ENCODE data around the gene SUPV3L1. TPM values are rescaled to one million over a fixed set of nuclear protein-coding genes. Genes with fewer than 3 reads are reported as not detected.

SUPV3L1 gene
- total RNA-seq, 2 experiments from 2014 or later, result 35.5 to 36.8 TPM

- POLR2A ChIA-PET, result no interaction called here
- H3K27ac Mint-ChIP-seq, result peak overlapping the region; percentile 63
- peak overlapping the region; percentile 33 for H3K4me3 Mint-ChIP-seq
- H3K4me1 Mint-ChIP-seq (ENCODE audit: low read depth), result peaks cover 65% of the 10 kb centered on the region
- DNase-seq (peak; percentile 40), ATAC-seq (no peak)
- CTCF ChIA-PET, result interaction anchor here (0.6 to 9.8 kb wide), 6 partner anchors 14 to 483 kb away, joined by 3 to 173 read pairs (median 3); no protein-coding TSS in a partner anchor
- H3K36me3 Mint-ChIP-seq (ENCODE audit: low read depth), result no peaks in the 10 kb centered on the region
- H3K9me3 Mint-ChIP-seq (ENCODE audit: insufficient read depth), result no peaks in the 10 kb centered on the region
- no peaks in the 10 kb centered on the region for H3K27me3 Mint-ChIP-seq (ENCODE audit: low read depth)
Measured at GRCh38 chr10:69232736-69233480, 52.9 kb downstream of the SUPV3L1 start.

DNA sequence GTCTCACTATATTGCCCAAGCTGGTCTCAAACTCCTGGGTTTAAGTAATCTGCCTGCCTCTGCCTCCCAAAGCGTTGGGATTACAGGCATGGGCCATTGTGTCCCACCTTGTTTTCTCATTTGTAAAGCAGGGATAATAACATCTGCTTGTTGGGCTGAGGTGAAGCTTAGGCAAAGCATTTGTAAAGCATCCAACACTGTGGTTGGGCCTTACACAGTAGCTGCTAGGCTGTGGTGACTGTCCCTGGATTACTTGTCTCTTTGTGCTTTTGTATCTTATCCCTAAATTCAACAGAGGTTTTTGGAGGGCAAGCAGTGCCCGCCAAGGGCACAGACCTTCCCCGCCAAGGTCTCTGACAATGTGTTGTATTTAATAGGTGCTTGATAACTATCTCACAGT is 54.4 kb downstream of the SUPV3L1 start:
- ATAC-seq, result no peak
- peaks cover 56% of the 10 kb centered on the region for H3K4me1 Mint-ChIP-seq (ENCODE audit: low read depth)

DNA sequence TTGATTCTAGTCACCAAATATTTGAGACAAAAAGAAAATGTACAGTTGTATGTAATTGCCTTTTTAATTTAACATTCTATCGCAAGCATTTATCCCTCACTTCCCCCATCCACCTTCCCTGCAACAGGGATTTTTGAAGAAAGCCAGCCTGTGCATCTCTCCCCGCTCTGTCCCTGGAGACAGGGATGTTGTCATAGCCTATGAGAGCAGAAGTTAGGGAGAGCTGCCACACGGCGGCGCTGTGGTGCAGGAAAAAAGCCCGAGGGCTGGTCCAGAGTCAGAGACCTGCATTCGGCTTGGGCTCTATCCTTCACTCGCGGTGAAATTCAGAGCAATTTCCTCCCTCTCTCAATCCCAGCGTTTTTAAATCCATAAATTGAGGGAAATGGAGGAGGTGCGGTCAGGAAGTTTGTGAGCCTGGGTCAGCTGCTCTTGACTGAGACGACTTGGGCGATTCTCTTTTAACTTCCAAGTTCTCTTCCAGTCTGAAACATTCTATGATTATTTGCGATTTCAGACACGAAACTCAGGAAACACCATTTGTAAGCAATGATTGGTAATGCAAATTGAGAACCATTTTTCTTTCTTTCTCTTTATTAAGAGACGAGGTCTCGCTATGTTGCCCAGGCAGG is 57.6 kb downstream of the SUPV3L1 start:
- H3K9me3 Mint-ChIP-seq (ENCODE audit: insufficient read depth), result no peaks in the 10 kb centered on the region
- POLR2A ChIA-PET, result interaction anchor here (1.0 to 1.6 kb wide), 3 partner anchors 18 to 169 kb away, joined by 3 read pairs; no protein-coding TSS in a partner anchor
- no peaks in the 10 kb centered on the region for H3K36me3 Mint-ChIP-seq (ENCODE audit: low read depth)
- H3K27me3 Mint-ChIP-seq (ENCODE audit: low read depth), result no peaks in the 10 kb centered on the region
- ATAC-seq (peak; percentile 98), DNase-seq (peak; percentile 91)
- H3K4me3 Mint-ChIP-seq, result no peak overlapping the region
- H3K4me1 Mint-ChIP-seq (ENCODE audit: low read depth), result peaks cover 42% of the 10 kb centered on the region
- no peak overlapping the region for H3K27ac Mint-ChIP-seq
- CTCF ChIA-PET, result interaction anchor here (0.7 to 9.8 kb wide), 11 partner anchors 10 to 400 kb away, joined by 3 to 173 read pairs (median 5); no protein-coding TSS in a partner anchor

More for the DNA sequence above, 54.4 kb downstream of the SUPV3L1 start:
- Mint-ChIP-seq H3K36me3 (ENCODE audit: low read depth) (no peaks in the 10 kb centered on the region), H3K27me3 (ENCODE audit: low read depth) (no peaks in the 10 kb centered on the region), H3K27ac (no peak overlapping the region), H3K4me3 (no peak overlapping the region), H3K9me3 (ENCODE audit: insufficient read depth) (no peaks in the 10 kb centered on the region)
- ChIA-PET CTCF (interaction anchor here (1.5 to 9.8 kb wide), 2 partner anchors 158 to 174 kb away, joined by 7 to 173 read pairs; no protein-coding TSS in a partner anchor), POLR2A (no interaction called here)
- DNase-seq, result no peak

DNA sequence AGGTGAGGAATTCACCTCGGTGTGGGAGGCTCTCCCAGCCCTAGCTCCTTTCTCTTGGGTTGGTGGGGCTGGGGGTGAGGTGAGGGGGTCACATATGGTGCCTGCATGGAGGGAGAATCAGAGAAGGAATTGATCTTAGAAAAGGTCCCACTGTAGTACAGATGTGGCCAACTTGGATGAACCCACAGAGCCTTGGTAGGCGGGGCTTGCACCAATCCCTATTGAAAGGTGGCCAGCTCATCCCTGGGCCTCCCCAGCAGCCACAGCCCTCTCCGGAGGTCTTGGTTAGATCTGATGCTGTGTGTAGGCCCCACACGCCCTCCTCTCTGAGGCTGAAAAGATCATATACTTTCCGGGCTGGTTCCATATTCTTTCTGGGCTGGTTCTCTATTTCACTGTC is 59.1 kb downstream of the SUPV3L1 start:
- Mint-ChIP-seq H3K27me3 (ENCODE audit: low read depth) (no peaks in the 10 kb centered on the region), H3K4me3 (no peak overlapping the region)

GRCh38 chr10:69239816-69240434 is 59.9 kb downstream of the SUPV3L1 start:
- H3K4me1 Mint-ChIP-seq (ENCODE audit: low read depth), result peaks cover 31% of the 10 kb centered on the region
- CTCF ChIA-PET, result interaction anchor here (0.7 to 9.8 kb wide), 7 partner anchors 12 to 168 kb away, joined by 3 to 173 read pairs (median 3); no protein-coding TSS in a partner anchor
- no peak for ATAC-seq

More for the DNA sequence above, 59.1 kb downstream of the SUPV3L1 start:
- ChIA-PET CTCF (interaction anchor here (1.1 to 9.8 kb wide), 7 partner anchors 11 to 399 kb away, joined by 3 to 173 read pairs (median 4); no protein-coding TSS in a partner anchor), POLR2A (interaction anchor here (1.2 to 1.6 kb wide), 2 partner anchors 151 to 168 kb away, joined by 3 read pairs; no protein-coding TSS in a partner anchor)
- Mint-ChIP-seq H3K27ac (no peak overlapping the region), H3K4me1 (ENCODE audit: low read depth) (peaks cover 31% of the 10 kb centered on the region), H3K36me3 (ENCODE audit: low read depth) (no peaks in the 10 kb centered on the region), H3K9me3 (ENCODE audit: insufficient read depth) (no peaks in the 10 kb centered on the region)
- no peak for ATAC-seq
- DNase-seq, result no peak

DNA sequence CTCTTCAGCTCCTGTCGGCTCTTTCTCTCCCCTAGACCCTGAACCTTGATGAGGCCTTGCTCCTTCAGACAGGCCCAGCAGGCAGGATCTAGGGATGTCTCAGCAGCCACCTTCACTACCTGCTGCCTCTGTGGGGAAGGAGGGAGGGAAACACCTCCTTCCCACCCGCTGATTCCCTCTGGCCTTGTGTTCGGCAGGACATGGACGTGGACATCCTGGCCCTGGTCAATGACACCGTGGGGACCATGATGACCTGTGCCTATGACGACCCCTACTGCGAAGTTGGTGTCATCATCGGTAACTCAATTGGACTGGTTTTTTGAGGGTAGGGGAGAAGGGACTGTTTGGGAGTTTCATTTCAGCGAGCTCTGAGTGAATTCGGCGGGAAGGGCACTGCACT is 60.4 kb downstream of the SUPV3L1 start:
- ATAC-seq, result no peak

More at GRCh38 chr10:69239816-69240434, 59.9 kb downstream of the SUPV3L1 start:
- Mint-ChIP-seq H3K9me3 (ENCODE audit: insufficient read depth) (no peaks in the 10 kb centered on the region), H3K4me3 (no peak overlapping the region), H3K27me3 (ENCODE audit: low read depth) (no peaks in the 10 kb centered on the region), H3K36me3 (ENCODE audit: low read depth) (no peaks in the 10 kb centered on the region), H3K27ac (no peak overlapping the region)
- DNase-seq, result no peak
- POLR2A ChIA-PET, result no interaction called here

DNA sequence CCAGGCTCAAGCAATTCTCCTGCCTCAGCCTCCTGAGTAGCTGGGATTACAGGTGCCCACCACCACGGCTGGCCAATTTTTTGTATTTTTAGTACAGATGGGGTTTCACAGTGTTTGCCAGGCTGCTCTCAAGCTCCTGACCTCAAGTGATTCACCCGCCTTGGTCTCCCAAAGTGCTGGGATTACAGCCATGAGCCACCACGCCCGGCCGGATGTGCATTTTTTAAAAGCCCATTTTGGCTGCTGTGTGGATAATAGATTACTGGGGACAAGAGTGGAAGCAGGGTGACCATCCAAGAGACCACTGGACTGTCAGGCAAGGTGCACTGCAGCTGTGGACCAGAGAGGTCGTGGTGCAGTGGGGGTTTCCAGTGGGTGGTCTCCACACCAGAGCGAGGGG is 61.5 kb downstream of the SUPV3L1 start:
- Mint-ChIP-seq H3K4me1 (ENCODE audit: low read depth) (peaks cover 28% of the 10 kb centered on the region), H3K4me3 (no peak overlapping the region), H3K27ac (no peak overlapping the region), H3K27me3 (ENCODE audit: low read depth) (no peaks in the 10 kb centered on the region), H3K9me3 (ENCODE audit: insufficient read depth) (no peaks in the 10 kb centered on the region), H3K36me3 (ENCODE audit: low read depth) (no peaks in the 10 kb centered on the region)
- POLR2A ChIA-PET, result no interaction called here
- DNase-seq, result no peak
- CTCF ChIA-PET, result interaction anchor here (1.1 to 2.8 kb wide), 3 partner anchors 150 to 167 kb away, joined by 3 to 11 read pairs (median 8); no protein-coding TSS in a partner anchor
- no peak for ATAC-seq

More for the DNA sequence above, 60.4 kb downstream of the SUPV3L1 start:
- CTCF ChIA-PET, result interaction anchor here (0.7 to 9.8 kb wide), 6 partner anchors 13 to 168 kb away, joined by 3 to 173 read pairs (median 3); no protein-coding TSS in a partner anchor
- no peak for DNase-seq
- Mint-ChIP-seq H3K27ac (no peak overlapping the region), H3K36me3 (ENCODE audit: low read depth) (no peaks in the 10 kb centered on the region), H3K9me3 (ENCODE audit: insufficient read depth) (no peaks in the 10 kb centered on the region), H3K4me3 (no peak overlapping the region), H3K4me1 (ENCODE audit: low read depth) (peaks cover 31% of the 10 kb centered on the region), H3K27me3 (ENCODE audit: low read depth) (no peaks in the 10 kb centered on the region)
- POLR2A ChIA-PET, result no interaction called here

DNA sequence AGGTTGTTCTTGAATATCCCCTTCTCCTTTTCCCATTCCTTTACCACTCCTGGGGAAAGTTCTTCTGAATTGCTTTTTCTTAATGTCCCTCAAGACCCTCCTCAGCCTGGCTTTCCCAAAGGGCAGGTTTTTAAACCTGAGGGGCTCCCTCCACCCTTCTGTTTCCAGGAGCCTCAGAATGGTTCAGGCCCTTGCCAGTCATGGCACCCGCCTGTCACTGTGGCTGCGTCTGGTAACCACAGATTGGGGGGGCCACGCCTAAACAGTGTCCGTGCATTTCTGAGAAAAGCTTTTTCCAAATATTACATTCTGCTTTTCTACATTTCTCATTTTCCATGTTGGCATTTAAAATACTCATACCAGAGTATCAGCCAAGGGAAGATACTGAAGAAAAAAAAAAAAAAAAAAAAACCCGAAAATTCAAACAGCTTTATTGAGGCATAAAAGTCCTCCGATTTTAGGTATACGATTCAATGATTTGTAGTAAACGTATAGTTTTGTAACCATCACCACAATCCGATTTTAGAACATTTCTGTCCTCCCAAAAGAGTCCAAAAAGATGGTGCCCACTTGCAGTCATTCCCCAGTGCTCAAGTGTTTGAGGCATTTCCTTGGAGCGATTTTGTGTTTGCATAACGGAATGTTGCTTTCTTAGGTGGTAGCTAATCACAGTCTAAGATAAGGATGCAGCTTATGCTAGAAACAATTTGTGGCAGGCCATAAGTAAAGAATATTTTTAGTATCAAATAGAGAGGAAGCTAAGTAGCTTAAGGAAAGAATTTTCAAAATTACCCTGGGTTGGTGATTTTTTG is 62.2 kb downstream of the SUPV3L1 start:
- ATAC-seq (no peak), DNase-seq (no peak)
- peaks cover 26% of the 10 kb centered on the region for H3K4me1 Mint-ChIP-seq (ENCODE audit: low read depth)
- no peaks in the 10 kb centered on the region for H3K36me3 Mint-ChIP-seq (ENCODE audit: low read depth)
- H3K9me3 Mint-ChIP-seq (ENCODE audit: insufficient read depth), result no peaks in the 10 kb centered on the region
- no peaks in the 10 kb centered on the region for H3K27me3 Mint-ChIP-seq (ENCODE audit: low read depth)
- H3K4me3 Mint-ChIP-seq, result no peak overlapping the region
- ChIA-PET POLR2A (interaction anchor here (1.1 kb wide), 1 partner anchor 148 kb away, joined by 3 read pairs; no protein-coding TSS in a partner anchor), CTCF (interaction anchor here (1.1 to 2.8 kb wide), 4 partner anchors 149 to 166 kb away, joined by 3 to 11 read pairs (median 6); no protein-coding TSS in a partner anchor)
- no peak overlapping the region for H3K27ac Mint-ChIP-seq

DNA sequence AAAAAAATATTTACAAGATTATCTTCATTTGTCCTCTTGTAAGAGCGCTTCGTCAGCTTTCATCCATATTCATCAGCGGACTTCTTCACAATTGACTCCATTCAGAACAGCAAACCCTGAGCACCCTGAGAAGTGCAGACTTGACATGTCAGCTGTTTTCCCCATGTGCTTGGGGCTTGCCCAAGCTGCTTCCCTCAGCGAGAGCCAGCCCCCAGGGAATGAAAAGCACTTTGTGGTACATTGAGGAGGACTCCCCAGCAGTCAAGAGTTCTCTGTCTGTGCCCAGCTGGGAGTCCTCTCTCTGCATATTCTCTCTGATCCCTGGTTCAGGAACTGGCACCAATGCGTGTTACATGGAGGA is 62.8 kb downstream of the SUPV3L1 start:
- ATAC-seq (no peak), DNase-seq (no peak)
- peaks cover 21% of the 10 kb centered on the region for H3K4me1 Mint-ChIP-seq (ENCODE audit: low read depth)
- no peaks in the 10 kb centered on the region for H3K9me3 Mint-ChIP-seq (ENCODE audit: insufficient read depth)
- H3K36me3 Mint-ChIP-seq (ENCODE audit: low read depth), result no peaks in the 10 kb centered on the region
- no peaks in the 10 kb centered on the region for H3K27me3 Mint-ChIP-seq (ENCODE audit: low read depth)
- ChIA-PET CTCF (interaction anchor here (1.1 to 2.8 kb wide), 4 partner anchors 149 to 165 kb away, joined by 3 to 11 read pairs (median 6); no protein-coding TSS in a partner anchor), POLR2A (interaction anchor here (1.1 kb wide), 1 partner anchor 148 kb away, joined by 3 read pairs; no protein-coding TSS in a partner anchor)
- H3K27ac Mint-ChIP-seq, result no peak overlapping the region
- H3K4me3 Mint-ChIP-seq, result no peak overlapping the region

DNA sequence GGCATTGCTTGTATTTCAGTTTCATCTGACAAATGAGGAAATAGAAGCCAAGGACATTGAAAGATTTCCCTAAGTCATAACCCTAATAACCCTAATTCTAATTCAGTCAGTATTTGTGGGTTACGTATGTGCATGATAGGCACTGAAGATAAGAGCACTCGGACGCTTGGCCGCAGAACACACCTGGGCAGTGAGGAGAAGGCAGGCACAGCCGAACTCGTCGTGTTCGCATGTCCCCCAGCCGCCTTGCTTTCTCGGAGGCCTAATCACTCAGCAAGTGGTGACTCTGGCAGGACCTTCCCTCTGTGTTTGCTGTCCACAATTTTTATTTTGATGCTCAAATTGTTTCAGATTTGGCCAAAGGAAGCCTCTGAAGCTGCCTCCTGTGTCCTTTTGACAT is 63.8 kb downstream of the SUPV3L1 start:
- POLR2A ChIA-PET, result no interaction called here
- Mint-ChIP-seq H3K4me3 (no peak overlapping the region), H3K27me3 (ENCODE audit: low read depth) (no peaks in the 10 kb centered on the region), H3K36me3 (ENCODE audit: low read depth) (no peaks in the 10 kb centered on the region), H3K4me1 (ENCODE audit: low read depth) (peaks cover 21% of the 10 kb centered on the region), H3K9me3 (ENCODE audit: insufficient read depth) (no peaks in the 10 kb centered on the region), H3K27ac (no peak overlapping the region)
- ATAC-seq (no peak), DNase-seq (no peak)
- CTCF ChIA-PET, result interaction anchor here (1.7 to 2.8 kb wide), 2 partner anchors 150 to 161 kb away, joined by 4 to 11 read pairs; no protein-coding TSS in a partner anchor

DNA sequence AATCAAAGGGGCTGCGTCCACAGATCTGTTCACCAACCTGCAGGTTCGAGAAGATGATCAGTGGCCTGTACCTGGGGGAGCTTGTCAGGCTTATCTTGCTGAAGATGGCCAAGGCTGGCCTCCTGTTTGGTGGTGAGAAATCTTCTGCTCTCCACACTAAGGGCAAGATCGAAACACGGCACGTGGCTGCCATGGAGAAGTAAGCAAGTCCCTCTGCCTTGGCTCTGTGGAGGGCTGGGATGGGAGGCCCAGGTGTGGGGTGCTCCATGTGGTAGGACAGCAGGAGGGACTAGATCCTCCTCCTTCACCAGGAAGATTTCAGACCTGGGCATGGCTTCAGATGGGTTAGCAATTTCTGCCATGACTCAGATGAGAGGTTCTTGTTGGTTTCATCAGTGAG is 66.0 kb downstream of the SUPV3L1 start:
- no peak overlapping the region for H3K27ac Mint-ChIP-seq
- H3K9me3 Mint-ChIP-seq (ENCODE audit: insufficient read depth), result no peaks in the 10 kb centered on the region
- no peaks in the 10 kb centered on the region for H3K36me3 Mint-ChIP-seq (ENCODE audit: low read depth)
- H3K4me3 Mint-ChIP-seq, result no peak overlapping the region
- ChIA-PET CTCF (no interaction called here), POLR2A (no interaction called here)
- ATAC-seq (no peak), DNase-seq (no peak)
- peaks cover 6% of the 10 kb centered on the region for H3K4me1 Mint-ChIP-seq (ENCODE audit: low read depth)
- H3K27me3 Mint-ChIP-seq (ENCODE audit: low read depth), result no peaks in the 10 kb centered on the region
